HepG2 (cell line): ENCODE results near the gene FBN3. TPM values are rescaled to one million over a fixed set of nuclear protein-coding genes. Genes with fewer than 3 reads are reported as not detected.
"Not testable (repeated sequence)": the region's sequence is repeated elsewhere in the genome, so short reads cannot be mapped to it uniquely, and the experiment has no call there.

ENCODE experiments used
- ATAC-seq: fragments of 200-7000 bp; cut with Tn5 transposase; 3 replicates; pipeline ENCODE4 v1.9.1; 2020; ENCODE audit warnings: mild to moderate bottlenecking, moderate library complexity
- BruUV-seq: library from RNA; stranded (reverse); fragments of 400-500 nt; replicated peaks from 2 replicates; lab custom pipeline; 2021; lab: Mats Ljungman, UMichigan
- CTCF ChIA-PET: fragments of 300-600 bp; formaldehyde crosslinking; extraction: SDS; loops from one replicate; lab custom pipeline; 2021; ENCODE audit warnings: low total read pairs, inconsistent platforms, low intra/inter-chr PET ratio; lab: Yijun Ruan, JAX
- POLR2A ChIA-PET: fragments of 350-600 bp; sonication (Branson Sonifier 250); formaldehyde crosslinking; loops from one replicate; lab custom pipeline; 2020; ENCODE audit warnings: antibody characterized with exemption, inconsistent platforms; lab: Yijun Ruan, JAX
- DNase-seq: peaks from one replicate; pipeline ENCODE4 v3.0.0-alpha.2; 2015; ENCODE audit warnings: low spot score
- FAIRE-seq: peaks from 3 replicates; lab custom pipeline; 2011; peaks lifted over from hg19 to GRCh38; lab: Jason Lieb, UNC
- H2AFZ ChIP-seq: one replicate; pipeline ENCODE4 v1.6.1; 2011; ENCODE audit warnings: low read length, inconsistent platforms
- H3K27ac ChIP-seq: fragments of 300-600 bp; 3 replicates; pipeline ENCODE4 v1.8.0; 2011; ENCODE audit warnings: mixed run types, mild to moderate bottlenecking, mixed read lengths, low read length, inconsistent platforms; ENCODE audit not compliant: insufficient read depth; ENCODE audit errors: extremely low read length
- H3K27me3 ChIP-seq, 2 experiments: fragments of 200-600 bp in 1 of 2; 2 replicates in 1 of 2; 3 replicates in 1 of 2; pipeline versions ENCODE4 v1.6.0 to v1.8.0; 2011; ENCODE audit warnings: low read length in 2 of 2, mild to moderate bottlenecking in 2 of 2, moderate library complexity in 2 of 2, inconsistent platforms in 1 of 2; ENCODE audit not compliant: insufficient read depth in 2 of 2, control insufficient read depth in 1 of 2
- H3K36me3 ChIP-seq, 2 experiments: fragments of 200-600 bp in 1 of 2; replicated peaks in 1 of 2; 2 replicates in 1 of 2; 3 replicates in 1 of 2; pipeline versions ENCODE4 v1.5.1 to v1.8.0; 2011; ENCODE audit warnings: low read length in 2 of 2, inconsistent platforms in 1 of 2; ENCODE audit not compliant: insufficient read depth in 2 of 2, control insufficient read depth in 1 of 2
- H3K4me1 ChIP-seq: 2 replicates; pipeline ENCODE4 v1.5.1; 2012; ENCODE audit warnings: low read length, inconsistent platforms; ENCODE audit not compliant: insufficient read depth
- H3K4me2 ChIP-seq: 2 replicates; pipeline ENCODE4 v1.6.0; 2011; ENCODE audit warnings: low read depth, low read length, inconsistent platforms
- H3K4me3 ChIP-seq, 3 experiments: fragments of 200-600 bp in 1 of 3; sonication (generic), shearing (Covaris generic) in 1 of 3; replicated peaks in 1 of 3; 2 replicates each; pipeline ENCODE4 v1.5.1; 2011 to 2016; ENCODE audit warnings: low read length in 3 of 3, inconsistent platforms in 2 of 3, low read depth in 2 of 3, mild to moderate bottlenecking in 2 of 3, control low read depth in 1 of 3, mixed read lengths in 1 of 3; ENCODE audit not compliant: insufficient read depth in 1 of 3
- H3K79me2 ChIP-seq: one replicate; pipeline ENCODE4 v1.6.1; 2011; ENCODE audit warnings: low read length, inconsistent platforms; ENCODE audit not compliant: insufficient read depth
- H3K9ac ChIP-seq: 2 replicates; pipeline ENCODE4 v1.6.0; 2011; ENCODE audit warnings: mild to moderate bottlenecking, low read depth, low read length, inconsistent platforms; ENCODE audit not compliant: insufficient read depth
- H3K9me3 ChIP-seq: 2 replicates; pipeline ENCODE4 v1.5.1; 2012; ENCODE audit warnings: mild to moderate bottlenecking, low read length
- H4K20me1 ChIP-seq: 2 replicates; pipeline ENCODE4 v1.6.0; 2011; ENCODE audit warnings: inconsistent platforms, mild to moderate bottlenecking, low read length, moderate library complexity; ENCODE audit not compliant: insufficient read depth
- ATF6 ChIP-seq: sonication (generic); formaldehyde crosslinking; conservative IDR thresholded peaks from 2 replicates; pipeline ENCODE4 v1.4.0; 2020; ENCODE audit warnings: missing genetic modification reagents
- FIP1L1 ChIP-seq: fragments of 200-400 bp; formaldehyde crosslinking; IDR thresholded peaks from 2 replicates; pipeline ENCODE4 v1.6.1; 2018; ENCODE audit warnings: low read depth, mild to moderate bottlenecking, low read length, moderate library complexity, borderline replicate concordance; ENCODE audit not compliant: insufficient read depth
- HINFP ChIP-seq: sonication (generic); formaldehyde crosslinking; IDR thresholded peaks from 2 replicates; pipeline ENCODE4 v1.4.0; 2020; ENCODE audit warnings: low read depth, mild to moderate bottlenecking, missing genetic modification reagents
- MEIS2 ChIP-seq: sonication (generic); formaldehyde crosslinking; IDR thresholded peaks from 2 replicates; pipeline ENCODE4 v1.9.0; 2021; ENCODE audit warnings: mild to moderate bottlenecking, missing genetic modification reagents
- RAD51 ChIP-seq: fragments of 450-650 bp; IDR thresholded peaks from 2 replicates; pipeline ENCODE4 v1.6.1; 2016; ENCODE audit warnings: borderline replicate concordance
- SRY ChIP-seq: sonication (generic); formaldehyde crosslinking; IDR thresholded peaks from 2 replicates; pipeline ENCODE4 v1.8.0; 2022; ENCODE audit warnings: mild to moderate bottlenecking, missing genetic modification reagents
- ZNF547 ChIP-seq: sonication (generic); formaldehyde crosslinking; IDR thresholded peaks from 2 replicates; pipeline ENCODE4 v1.5.1; 2020; ENCODE audit warnings: mild to moderate bottlenecking, missing genetic modification reagents
- ZNF563 ChIP-seq: sonication (generic); formaldehyde crosslinking; IDR thresholded peaks from 2 replicates; pipeline ENCODE4 v1.8.0; 2022; ENCODE audit warnings: mild to moderate bottlenecking, moderate library complexity, missing genetic modification reagents
- ZNF574 ChIP-seq: sonication (generic); formaldehyde crosslinking; IDR thresholded peaks from 2 replicates; pipeline ENCODE4 v1.4.0; 2020; ENCODE audit warnings: missing genetic modification reagents
- ZNF790 ChIP-seq: sonication (generic); formaldehyde crosslinking; IDR thresholded peaks from 2 replicates; pipeline ENCODE4 v1.8.0; 2022; ENCODE audit warnings: missing genetic modification reagents, mild to moderate bottlenecking, borderline replicate concordance
- WGBS: methylation state at CpG from one replicate; pipeline ENCODE4 v1.1.6; 2017; ENCODE audit warnings: low lambda C conversion rate; 5-methylcytosine and 5-hydroxymethylcytosine counted together
- in situ Hi-C: cut with HindIII; loops from 2 replicates; pipeline ENCODE4 v1.10.0; 2017; ENCODE audit warnings: low pct_unique_long_range_greater_than_20kb; ENCODE audit not compliant: extremely low pct_ligation_motif_present
- intact Hi-C: fragments of 100-400 bp; cut with micrococcal nuclease; formaldehyde crosslinking; loops from one replicate; pipeline ENCODE4 v1.10.0; 2022; ENCODE audit not compliant: unreplicated experiment
- polyA plus RNA-seq, 8 experiments: library from polyadenylated mRNA; depleted of rRNA in 3 of 8; stranded (reverse) in 7 of 8; unstranded in 1 of 8; fragments of >200 nt; fragmentation: Illumina TruSeq in 4 of 8; extraction: Trizol in 4 of 8; gene quantifications; 2 replicates each; pipeline versions ENCODE4 v1.2.1 to v1.2.3, GENCODE V29; 2011 to 2016; ENCODE audit warnings: low read depth in 4 of 8, missing spikeins in 1 of 8, mixed read lengths in 1 of 8; ENCODE audit not compliant: insufficient read depth in 1 of 8
- total RNA-seq, 5 experiments: library from RNA; depleted of rRNA; stranded (reverse); fragments of >200 nt; fragmentation: Illumina TruSeq; extraction: Trizol; gene quantifications; 2 replicates each; pipeline ENCODE4 v1.2.3, GENCODE V29; 2016; ENCODE audit warnings: low read depth in 1 of 5

Gene FBN3
- total and polyA plus RNA-seq, 2 of the 13 experiments (the other 11 are each of a cell fraction or from before 2014, with no cell fraction given) = 0.20 to 1.3 TPM

- H4K20me1 ChIP-seq, H3K27me3 ChIP-seq, H3K4me3 ChIP-seq, BruUV-seq, FAIRE-seq, POLR2A ChIA-PET, H3K36me3 ChIP-seq, DNase-seq, intact Hi-C loops, H3K9me3 ChIP-seq, H3K79me2 ChIP-seq, H3K27ac ChIP-seq, H3K9ac ChIP-seq, H2AFZ ChIP-seq, ATAC-seq, CTCF ChIA-PET, H3K4me2 ChIP-seq: not testable (repeated sequence)
- peaks cover 37% of the 10 kb centered on the region for H3K4me1 ChIP-seq
- 84% methylated on average over 3 of the region's 3 CpGs for WGBS
- in situ Hi-C loops = loop anchor here (25.0 kb wide), 1 partner anchor 238 kb away; no protein-coding TSS in a partner anchor
Observed at GRCh38 chr19:8024256-8024655, 125.1 kb downstream of the FBN3 start.

- ATAC-seq = no peak
- Histone ChIP-seq H2AFZ (no peak overlapping the region), H3K4me3 (no peak overlapping the region), H4K20me1 (no peaks in the 10 kb centered on the region), H3K9me3 (no peaks in the 10 kb centered on the region), H3K4me2 (no peak overlapping the region), H3K27me3 (peaks cover 0 to 3% of the 10 kb centered on the region in 2 experiments; a peak in 2 of 5 replicates), H3K4me1 (peaks cover 29% of the 10 kb centered on the region), H3K36me3 (no peaks in the 10 kb centered on the region), H3K79me2 (no peaks in the 10 kb centered on the region), H3K27ac (no peak overlapping the region), H3K9ac (no peak overlapping the region)
- POLR2A ChIA-PET = no interaction called here
- no peak for FAIRE-seq
- no peak for DNase-seq
- CTCF ChIA-PET = no interaction called here
- BruUV-seq = no TSS peak
- in situ Hi-C loops (loop anchor here (25.0 kb wide), 1 partner anchor 239 kb away; no protein-coding TSS in a partner anchor), intact Hi-C loops (no loop called here)
- 69% methylated on average over 5 of the region's 5 CpGs for WGBS
- TF ChIP-seq ZNF790 (CRISPR knock-in tag) = no peak
- no peak for TF ChIP-seq MEIS2 (CRISPR knock-in tag)
- no peak for TF ChIP-seq ATF6
- TF ChIP-seq ZNF563 (CRISPR knock-in tag) = no peak
- TF ChIP-seq FIP1L1 = no peak
- no peak for TF ChIP-seq SRY (CRISPR knock-in tag)
- TF ChIP-seq ZNF547 (CRISPR knock-in tag) = no peak
- no peak for TF ChIP-seq RAD51
- TF ChIP-seq ZNF574 (CRISPR knock-in tag) = no peak
- TF ChIP-seq HINFP = no peak
Observed at GRCh38 chr19:8023371-8023770, 126.0 kb downstream of the FBN3 start.
